ENCODE results near the gene HELZ2.

GRCh38 chr20:63561624-63562396 is 12.2 kb downstream of the HELZ2 start:
- TF ChIP-seq CTCF (conservative IDR thresholded peaks at IDR 0.05; ENCODE audit: low read depth in 2 of 2) (no peak), EZH2 (IDR thresholded peaks at IDR 0.05; ENCODE audit: low read depth, unreplicated experiment) (no peak), CREB1 (CRISPR knock-in tag; IDR thresholded peaks at IDR 0.05; ENCODE audit: low read depth) (no peak), EZH2phosphoT487 (IDR thresholded peaks at IDR 0.05; ENCODE audit: unreplicated experiment) (no peak), JUNB (IDR thresholded peaks at IDR 0.05; ENCODE audit: unreplicated experiment) (no peak), REST (IDR thresholded peaks at IDR 0.05; ENCODE audit: unreplicated experiment) (no peak), NANOG (IDR thresholded peaks at IDR 0.05; ENCODE audit: borderline replicate concordance) (no peak), POLR2AphosphoS5 (IDR thresholded peaks at IDR 0.05; ENCODE audit: low read depth) (no peak)
